GM18873 (cell line): ENCODE results near the gene LMNA.
"Not testable (repeated sequence)": the region's sequence is repeated elsewhere in the genome, so short reads cannot be mapped to it uniquely, and the experiment has no call there.

Source experiments
- ATAC-seq: cut with Tn5 transposase; IDR thresholded peaks from one replicate; pipeline ENCODE4 v1.9.1; 2021; ENCODE audit warnings: mild to moderate bottlenecking, moderate library complexity, moderate number of reproducible peaks; ENCODE audit not compliant: unreplicated experiment, low FRiP score

The LMNA gene

DNA sequence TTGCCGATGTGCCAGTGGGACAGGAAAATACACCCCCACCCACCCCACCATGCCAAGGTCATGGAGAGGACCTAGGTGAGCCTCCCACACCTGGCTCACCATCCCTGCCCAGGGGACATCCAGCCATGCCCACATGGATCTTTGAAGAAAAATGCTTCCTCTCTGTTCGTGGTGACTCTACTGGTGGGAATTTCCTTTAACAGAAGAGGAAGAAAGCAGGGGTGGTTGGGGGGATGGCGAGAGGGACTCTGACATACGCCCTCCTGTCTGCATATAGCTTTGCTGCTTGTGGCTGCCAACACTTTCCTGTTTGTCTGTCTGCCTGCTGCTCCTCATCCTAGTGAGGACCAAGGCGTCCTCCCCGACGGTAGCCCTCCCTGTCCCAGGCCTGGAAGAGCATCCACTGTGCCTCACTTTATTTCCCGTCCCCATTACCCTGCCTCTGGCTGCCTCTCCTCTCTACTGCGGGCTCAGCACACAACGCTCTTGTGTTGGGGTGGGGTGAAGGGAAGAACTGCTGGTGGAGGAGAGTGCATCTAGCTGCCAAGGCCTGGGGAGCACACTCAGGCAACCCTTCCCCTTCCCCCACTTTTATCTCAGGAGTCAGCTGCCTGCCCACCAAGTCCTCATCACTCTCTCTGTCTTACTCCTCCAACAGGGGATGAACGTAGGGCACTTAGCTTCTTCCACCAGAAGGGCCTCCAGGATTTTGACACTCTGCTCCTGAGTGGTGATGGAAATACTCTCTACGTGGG is 41.4 kb downstream of the LMNA start:
- no peak for ATAC-seq

GRCh38 chr1:156157506-156157905 is 43.0 kb downstream of the LMNA start:
- ATAC-seq: no peak

- ATAC-seq: no peak
Observed at GRCh38 chr1:156157966-156158365, 43.5 kb downstream of the LMNA start.

DNA sequence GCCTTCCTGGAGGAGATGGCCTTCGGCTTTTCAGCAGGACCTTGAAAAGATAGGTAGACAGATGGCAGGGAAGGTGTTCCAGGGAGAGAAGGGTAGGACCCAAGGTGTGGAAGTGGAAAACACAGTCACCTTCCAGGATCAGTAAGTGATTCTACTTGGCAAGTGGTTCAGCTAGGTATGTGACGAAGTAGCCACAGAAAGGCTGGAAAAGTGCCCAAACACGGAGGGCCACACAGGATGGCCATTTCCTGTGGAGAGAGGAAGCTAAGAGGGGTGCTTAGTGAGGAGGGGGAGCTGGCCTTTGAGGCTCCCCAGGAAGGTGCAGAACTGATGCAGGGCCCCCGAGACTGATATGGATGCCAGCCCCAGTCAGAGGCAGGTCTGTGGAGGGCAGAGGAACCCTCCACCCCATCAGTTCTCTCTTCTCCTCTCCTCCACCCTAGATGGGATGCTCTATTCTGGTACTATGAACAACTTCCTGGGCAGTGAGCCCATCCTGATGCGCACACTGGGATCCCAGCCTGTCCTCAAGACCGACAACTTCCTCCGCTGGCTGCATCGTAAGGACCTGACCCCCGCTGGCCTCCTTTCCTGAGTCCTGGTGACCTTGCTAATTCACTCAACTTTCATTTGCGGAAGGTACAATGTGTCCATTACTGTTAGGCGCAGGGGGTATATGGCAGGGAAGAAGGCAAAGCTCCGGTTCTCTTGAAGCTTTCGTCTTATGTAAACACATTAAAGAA is 45.7 kb downstream of the LMNA start:
- ATAC-seq: no peak

- ATAC-seq: no peak
Observed at GRCh38 chr1:156160743-156161171, 46.2 kb downstream of the LMNA start.

DNA sequence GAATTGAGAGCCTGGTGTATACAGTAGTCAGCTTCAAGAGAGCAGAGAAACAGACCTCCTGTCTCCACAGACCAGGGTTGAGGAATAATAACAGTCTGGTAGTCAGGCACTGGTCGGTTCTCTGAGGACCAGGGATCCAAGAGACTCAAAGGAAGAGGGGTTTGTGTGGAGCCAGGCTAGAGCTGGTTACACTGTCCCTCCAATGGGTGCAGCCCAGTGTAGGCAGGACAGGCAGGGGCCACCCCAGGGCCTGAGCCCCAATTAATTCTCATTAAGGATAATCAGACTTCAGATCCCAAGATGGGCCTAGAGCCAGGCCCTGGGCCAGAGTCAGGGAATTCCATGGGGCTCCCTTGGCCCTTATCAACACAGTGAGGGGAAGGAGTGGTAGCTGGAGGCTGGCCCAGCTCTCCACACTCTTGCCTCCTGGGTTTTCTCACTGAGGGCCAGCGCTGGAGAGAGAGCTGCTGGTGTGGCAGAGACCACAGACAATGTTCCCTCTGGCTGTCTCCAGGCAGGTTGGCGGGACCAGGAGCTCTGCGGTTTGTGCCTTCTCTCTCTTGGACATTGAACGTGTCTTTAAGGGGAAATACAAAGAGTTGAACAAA is 48.0 kb downstream of the LMNA start:
- ATAC-seq: no peak

DNA sequence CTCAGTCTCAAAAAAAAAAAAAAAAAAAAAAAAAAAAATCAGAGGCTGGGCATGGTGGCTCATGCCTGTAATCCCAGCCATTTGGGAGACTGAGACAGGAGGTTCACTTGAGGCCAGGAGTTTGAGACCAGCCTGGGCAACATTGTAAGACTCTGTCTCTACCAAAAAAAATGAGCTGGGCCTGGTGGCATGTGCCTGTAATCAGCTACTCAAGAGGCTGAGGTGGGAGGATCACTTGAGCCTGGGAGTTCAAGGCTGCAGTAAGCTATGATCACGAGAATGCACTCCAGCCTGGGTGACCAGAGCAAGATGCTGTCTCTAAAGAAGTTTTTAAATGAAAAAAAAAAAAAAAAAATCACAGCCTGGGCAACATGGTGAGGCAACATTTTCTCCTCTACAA is 49.2 kb downstream of the LMNA start:
- no peak for ATAC-seq

- ATAC-seq: no peak
Observed at GRCh38 chr1:156164125-156164831, 49.8 kb downstream of the LMNA start.

DNA sequence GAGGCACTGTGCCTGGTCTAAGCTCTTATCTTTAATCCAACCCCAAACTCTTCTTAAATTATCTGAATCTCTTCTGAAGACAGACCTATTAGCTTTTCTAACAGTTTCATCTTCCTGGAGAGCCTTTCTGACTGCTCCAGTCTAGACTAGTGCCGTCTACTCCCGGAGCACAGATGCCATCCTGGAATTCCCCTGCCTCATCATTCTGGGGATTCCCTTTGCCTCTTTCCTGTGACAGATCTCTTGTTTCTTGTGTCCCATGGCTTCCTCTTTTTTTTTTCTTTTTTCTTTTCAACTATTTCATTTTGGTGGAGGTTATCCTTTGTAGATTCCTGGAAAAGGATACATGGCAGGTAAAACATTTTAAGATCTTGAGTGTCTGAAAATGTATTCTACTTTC is 50.6 kb downstream of the LMNA start:
- ATAC-seq: no peak

DNA sequence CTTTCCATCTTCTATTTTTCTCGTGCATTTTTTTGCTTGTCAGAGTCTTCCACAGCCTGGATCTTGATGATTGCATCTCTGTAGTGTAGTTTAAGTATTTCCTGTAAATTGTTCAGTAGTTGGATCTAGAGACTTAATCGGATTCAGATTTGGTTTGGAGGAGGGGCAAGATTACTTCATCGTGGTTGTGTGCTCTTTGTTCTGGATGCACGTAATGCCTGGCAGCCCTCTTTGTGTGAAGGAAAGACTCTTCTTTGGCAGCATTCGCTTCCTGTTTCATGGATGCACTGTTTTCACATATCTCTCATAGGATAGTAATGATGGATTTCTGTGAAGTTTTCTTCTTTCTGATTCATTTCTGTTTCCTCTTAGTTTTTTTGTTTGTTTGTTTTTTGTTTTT is 53.0 kb downstream of the LMNA start:
- ATAC-seq: no peak

DNA sequence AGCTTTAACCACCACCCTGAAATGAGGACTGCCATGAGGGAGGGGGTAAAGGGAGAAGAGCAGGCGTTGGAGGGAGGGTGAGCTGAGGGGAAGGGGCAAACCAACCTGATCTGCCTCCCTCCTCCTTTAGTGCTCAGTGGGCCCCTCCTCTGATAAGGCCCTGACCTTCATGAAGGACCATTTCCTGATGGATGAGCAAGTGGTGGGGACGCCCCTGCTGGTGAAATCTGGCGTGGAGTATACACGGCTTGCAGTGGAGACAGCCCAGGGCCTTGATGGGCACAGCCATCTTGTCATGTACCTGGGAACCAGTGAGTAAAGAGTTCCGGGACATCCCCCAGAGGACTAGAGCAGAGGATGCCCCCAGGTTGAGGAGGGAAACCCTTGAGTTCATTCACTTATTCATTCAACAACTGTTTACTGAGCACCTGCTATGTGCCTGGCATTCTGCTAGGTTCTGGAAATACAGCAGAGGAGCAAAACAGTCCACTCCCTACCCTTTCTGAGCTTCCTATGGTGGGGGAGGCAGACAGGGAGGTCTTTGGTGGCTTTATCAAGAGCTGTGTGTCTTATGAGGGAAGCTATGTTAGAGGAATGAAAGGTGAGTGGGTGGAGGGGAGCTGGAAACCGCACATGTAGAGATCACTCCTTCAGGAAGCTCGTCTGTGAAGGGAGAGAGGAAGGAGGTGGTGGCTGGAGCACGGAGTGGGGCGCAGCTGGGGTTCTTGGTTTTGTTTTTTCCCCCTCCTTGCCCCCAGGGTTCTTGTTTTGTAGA is 58.4 kb downstream of the LMNA start:
- no peak for ATAC-seq

DNA sequence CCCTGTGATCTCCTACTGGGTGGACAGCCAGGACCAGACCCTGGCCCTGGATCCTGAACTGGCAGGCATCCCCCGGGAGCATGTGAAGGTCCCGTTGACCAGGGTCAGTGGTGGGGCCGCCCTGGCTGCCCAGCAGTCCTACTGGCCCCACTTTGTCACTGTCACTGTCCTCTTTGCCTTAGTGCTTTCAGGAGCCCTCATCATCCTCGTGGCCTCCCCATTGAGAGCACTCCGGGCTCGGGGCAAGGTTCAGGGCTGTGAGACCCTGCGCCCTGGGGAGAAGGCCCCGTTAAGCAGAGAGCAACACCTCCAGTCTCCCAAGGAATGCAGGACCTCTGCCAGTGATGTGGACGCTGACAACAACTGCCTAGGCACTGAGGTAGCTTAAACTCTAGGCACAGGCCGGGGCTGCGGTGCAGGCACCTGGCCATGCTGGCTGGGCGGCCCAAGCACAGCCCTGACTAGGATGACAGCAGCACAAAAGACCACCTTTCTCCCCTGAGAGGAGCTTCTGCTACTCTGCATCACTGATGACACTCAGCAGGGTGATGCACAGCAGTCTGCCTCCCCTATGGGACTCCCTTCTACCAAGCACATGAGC is 62.2 kb downstream of the LMNA start:
- no peak for ATAC-seq

GRCh38 chr1:156177919-156178654 is 63.6 kb downstream of the LMNA start:
- no peak for ATAC-seq

DNA sequence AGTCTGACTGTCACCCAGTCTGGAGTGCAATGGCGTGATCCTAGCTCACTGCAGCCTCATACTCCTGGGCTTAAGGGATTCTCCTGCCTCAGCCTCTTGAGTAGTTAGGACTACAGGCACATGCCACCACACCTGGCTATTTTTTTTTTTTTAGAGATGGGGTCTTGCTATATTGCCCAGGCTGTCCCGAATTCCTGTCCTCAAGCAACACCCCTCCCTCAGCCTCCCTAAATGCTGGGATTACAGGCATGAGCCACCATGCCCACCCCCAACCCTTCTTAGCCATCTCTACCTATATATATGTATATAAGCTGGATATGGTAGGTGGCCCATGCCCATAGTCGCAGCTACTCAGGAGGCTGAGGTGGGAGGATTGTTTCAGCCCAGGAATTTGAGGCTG is 66.0 kb downstream of the LMNA start:
- ATAC-seq: no peak

- ATAC-seq: not testable (repeated sequence)
Observed at GRCh38 chr1:156181391-156181924, 66.9 kb downstream of the LMNA start.

GRCh38 chr1:156182010-156182779 is 67.7 kb downstream of the LMNA start:
- ATAC-seq: not testable (repeated sequence)

- not testable (repeated sequence) for ATAC-seq
Observed at GRCh38 chr1:156186347-156187177, 72.1 kb downstream of the LMNA start.
